Daoy (cell line): ENCODE measurements around the gene KRTAP10-1. TPM values are rescaled to one million over a fixed set of nuclear protein-coding genes. Genes with fewer than 3 reads are reported as not detected.

Experiments used
- DNase-seq: peaks from one replicate; pipeline ENCODE4 v3.0.0-alpha.2; 2015; ENCODE audit warnings: low read depth
- total RNA-seq: library from RNA; depleted of rRNA; stranded (reverse); fragments of >200 nt; shearing (Covaris generic); gene quantifications from 2 replicates; pipeline ENCODE4 v1.2.3, GENCODE V29; 2014

Gene KRTAP10-1
- total RNA-seq, 1 experiment from 2014 or later: not detected

GRCh38 chr21:44516342-44516741 lies 23.7 kb downstream of the KRTAP10-1 start:
- no peak for DNase-seq

- DNase-seq: no peak
Observed at GRCh38 chr21:44515359-44516165, 24.4 kb downstream of the KRTAP10-1 start.

- DNase-seq: no peak
Observed at GRCh38 chr21:44514746-44515358, 25.1 kb downstream of the KRTAP10-1 start.

- no peak for DNase-seq
Observed at GRCh38 chr21:44514218-44514520, 25.8 kb downstream of the KRTAP10-1 start.

- DNase-seq: peak; percentile 34
Observed at GRCh38 chr21:44513389-44514217, 26.4 kb downstream of the KRTAP10-1 start.

- no peak for DNase-seq
Observed at GRCh38 chr21:44512496-44513388, 27.3 kb downstream of the KRTAP10-1 start.

- DNase-seq: no peak
Observed at GRCh38 chr21:44511938-44512275, 28.1 kb downstream of the KRTAP10-1 start.

- DNase-seq: no peak
Observed at GRCh38 chr21:44511219-44511937, 28.6 kb downstream of the KRTAP10-1 start.

- peak; percentile 79 for DNase-seq
Observed at GRCh38 chr21:44510508-44511218, 29.3 kb downstream of the KRTAP10-1 start.

- no peak for DNase-seq
Observed at GRCh38 chr21:44510109-44510507, 29.9 kb downstream of the KRTAP10-1 start.

- peak; percentile 71 for DNase-seq
Observed at GRCh38 chr21:44509539-44509938, 30.5 kb downstream of the KRTAP10-1 start.

GRCh38 chr21:44508711-44509445 lies 31.1 kb downstream of the KRTAP10-1 start:
- DNase-seq: no peak

GRCh38 chr21:44508426-44508710 lies 31.6 kb downstream of the KRTAP10-1 start:
- DNase-seq: no peak

- no peak for DNase-seq
Observed at GRCh38 chr21:44507673-44508425, 32.1 kb downstream of the KRTAP10-1 start.

GRCh38 chr21:44506279-44507255 lies 33.4 kb downstream of the KRTAP10-1 start:
- no peak for DNase-seq

- no peak for DNase-seq
Observed at GRCh38 chr21:44505673-44506278, 34.2 kb downstream of the KRTAP10-1 start.

- DNase-seq: no peak
Observed at GRCh38 chr21:44503901-44504399, 36.0 kb downstream of the KRTAP10-1 start.
